Pancreas (tissue), 10 donors: Measurements from ENCODE around the gene GAB4. TPM values are rescaled to one million over a fixed set of nuclear protein-coding genes. Genes with fewer than 3 reads are reported as not detected.

ENCODE experiments used
- ATAC-seq, 4 donors: fragments of 200-7000 bp; cut with Tn5 transposase; one replicate each; pipeline versions ENCODE4 v1.8.0 to v1.9.1; 2020; ENCODE audit warnings: mild to moderate bottlenecking in 4 of 4, moderate library complexity in 4 of 4
- DNase-seq, 6 donors: peaks; one replicate each; pipeline ENCODE4 v3.0.0-alpha.2; 2020
- FAIRE-seq: peaks from 2 replicates; lab custom pipeline; 2012; peaks lifted over from hg19 to GRCh38; lab: Jason Lieb, UNC
- H3K27ac ChIP-seq, 4 donors: fragments of 200-600 bp; sonication (generic); 1 replicate in 3 of 4; 2 replicates in 1 of 4; pipeline versions ENCODE4 v1.5.0 to v1.8.0; 2020
- H3K27me3 ChIP-seq, 4 donors: fragments of 200-600 bp; one replicate each; pipeline ENCODE4 v1.8.0; 2021
- H3K36me3 ChIP-seq, 3 donors: fragments of 200-600 bp; sonication (generic) in 1 of 3; one replicate each; pipeline versions ENCODE4 v1.5.0 to v1.8.0; 2020 to 2021
- H3K4me1 ChIP-seq, 3 donors: fragments of 200-600 bp; one replicate each; pipeline ENCODE4 v1.8.0; 2021
- H3K4me3 ChIP-seq, 4 donors: fragments of 200-600 bp; sonication (generic) in 2 of 4; one replicate each; pipeline versions ENCODE4 v1.5.0 to v1.8.0; 2020 to 2021
- H3K9me3 ChIP-seq, 4 donors: fragments of 200-600 bp; one replicate each; pipeline ENCODE4 v1.8.0; 2021
- WGBS, 2 donors: extraction: QIAGEN DNeasy Blood & Tissue Kit; methylation state at CpG; one replicate each; pipeline ENCODE4 v1.1.7; 2013; 5-methylcytosine and 5-hydroxymethylcytosine counted together
- intact Hi-C, 3 donors: fragments of 100-400 bp; cut with DNase I; formaldehyde crosslinking; loops; one replicate each; pipeline versions ENCODE4 v1.11.1 to v1.14.2; 2022
- polyA plus RNA-seq, 2 donors: library from polyadenylated mRNA; stranded (reverse); fragments of 200-250 nt; gene quantifications; one replicate each; pipeline ENCODE4 v1.2.3, GENCODE V29; 2013
- total RNA-seq, 6 donors: library from RNA; stranded (reverse); fragmentation: NEBNext Ultra II Directional in 4 of 6; extraction: Animal tissue kit (Norgen Biotek cat#: 25700) in 4 of 6; gene quantifications; one replicate each; pipeline versions ENCODE4 v1.2.1 to v1.2.4, GENCODE V29; 2021 to 2023
- TF ChIP-seq, protein P1 (sequence below), 4 donors: fragments of 200-600 bp; sonication (generic) in 3 of 4; IDR thresholded peaks; one replicate each; pipeline versions ENCODE4 v1.5.0 to v1.8.0; 2021; ENCODE audit warnings: antibody characterized with exemption in 4 of 4
- donor health status: healthy with polysubstance abuse.
- donor health status: DM: no; HTN: no; CAD: no; lungs with moderate emphysema.
- donor health status: DM: no; HTN: no; CAD: no.
- donor health status: control.
- donor health status: control.
- donor health status: Bipolar disorder and iron deficiency.
- donor health status: DM: yes; HTN: yes; CAD: no.
- donor health status: DM: no; HTN: no; CAD: no.
- donor health status: DM: no; HTN: no; CAD: no.
- donor health status: DM: yes; HTN: yes; CAD: no.

Gene GAB4, protein sequence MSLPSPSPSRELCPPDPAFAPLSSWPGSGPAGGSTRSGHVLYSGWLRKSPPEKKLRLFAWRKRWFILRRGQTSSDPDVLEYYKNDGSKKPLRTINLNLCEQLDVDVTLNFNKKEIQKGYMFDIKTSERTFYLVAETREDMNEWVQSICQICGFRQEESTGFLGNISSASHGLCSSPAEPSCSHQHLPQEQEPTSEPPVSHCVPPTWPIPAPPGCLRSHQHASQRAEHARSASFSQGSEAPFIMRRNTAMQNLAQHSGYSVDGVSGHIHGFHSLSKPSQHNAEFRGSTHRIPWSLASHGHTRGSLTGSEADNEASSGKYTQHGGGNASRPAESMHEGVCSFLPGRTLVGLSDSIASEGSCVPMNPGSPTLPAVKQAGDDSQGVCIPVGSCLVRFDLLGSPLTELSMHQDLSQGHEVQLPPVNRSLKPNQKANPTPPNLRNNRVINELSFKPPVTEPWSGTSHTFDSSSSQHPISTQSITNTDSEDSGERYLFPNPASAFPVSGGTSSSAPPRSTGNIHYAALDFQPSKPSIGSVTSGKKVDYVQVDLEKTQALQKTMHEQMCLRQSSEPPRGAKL
- total RNA-seq (not detected), polyA plus RNA-seq (not detected)

DNA sequence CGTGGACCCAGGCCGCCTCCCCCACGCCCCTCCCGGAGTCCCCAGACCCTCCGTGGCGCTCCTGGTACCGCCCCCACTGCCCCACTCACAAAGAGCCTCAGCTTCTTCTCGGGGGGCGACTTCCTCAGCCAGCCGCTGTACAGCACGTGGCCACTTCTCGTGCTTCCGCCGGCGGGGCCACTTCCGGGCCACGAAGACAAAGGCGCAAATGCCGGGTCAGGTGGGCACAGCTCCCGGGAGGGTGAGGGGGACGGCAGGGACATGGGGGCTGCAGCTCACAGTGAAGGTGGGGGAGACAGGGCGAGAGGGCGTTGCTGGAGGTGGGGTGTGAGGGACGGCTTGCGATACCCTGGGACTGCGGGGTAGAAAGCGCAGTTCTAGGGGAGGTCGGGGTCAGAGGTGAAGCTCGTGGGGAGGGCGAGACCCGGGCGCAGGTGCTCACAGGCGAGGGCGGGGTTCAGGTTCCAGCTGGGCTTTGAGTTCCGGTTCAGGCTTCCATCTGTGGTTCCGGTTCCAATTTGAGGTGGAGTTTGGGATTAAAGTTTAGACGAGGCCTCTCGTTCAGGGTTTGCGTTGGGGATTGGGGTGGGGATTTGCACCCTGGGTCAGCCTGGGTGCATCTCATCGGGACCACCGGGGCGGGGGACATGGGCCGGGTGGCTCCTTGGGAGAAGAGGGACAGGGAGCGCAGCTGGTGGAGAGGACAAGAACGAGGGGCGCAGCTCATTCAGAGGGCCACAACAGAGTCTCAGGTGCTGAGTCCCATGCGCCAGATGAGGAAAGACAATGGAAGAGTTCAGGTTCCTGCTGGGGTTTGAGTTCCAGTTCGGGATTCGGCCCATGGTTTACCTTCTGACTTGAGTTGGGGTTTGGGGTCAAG lies at the start of gene GAB4:
GAB4 (minus strand) TSS at position 371 of the 880 bp plus-strand sequence; CDS start at position 263, 108 bp downstream.
- no peak within 1 kb of the TSS for H3K4me3 ChIP-seq
- FAIRE-seq (no peak), ATAC-seq (no peak), DNase-seq (no peak)
- no peak within 1 kb of the TSS for H3K27ac ChIP-seq
- intact Hi-C loops: no loop called here
- H3K4me1 ChIP-seq: no peaks in the 10 kb centered on the region
- no peaks in the 10 kb centered on the region for H3K9me3 ChIP-seq
- no peaks in the 10 kb centered on the region for H3K36me3 ChIP-seq
- H3K27me3 ChIP-seq: peaks cover 0 to 11% (median 4%) of the 10 kb centered on the region in 4 donors
- WGBS, 2 donors: 59 to 61% methylated on average over 49 of the region's 49 CpGs
- TF ChIP-seq, protein P1, sequence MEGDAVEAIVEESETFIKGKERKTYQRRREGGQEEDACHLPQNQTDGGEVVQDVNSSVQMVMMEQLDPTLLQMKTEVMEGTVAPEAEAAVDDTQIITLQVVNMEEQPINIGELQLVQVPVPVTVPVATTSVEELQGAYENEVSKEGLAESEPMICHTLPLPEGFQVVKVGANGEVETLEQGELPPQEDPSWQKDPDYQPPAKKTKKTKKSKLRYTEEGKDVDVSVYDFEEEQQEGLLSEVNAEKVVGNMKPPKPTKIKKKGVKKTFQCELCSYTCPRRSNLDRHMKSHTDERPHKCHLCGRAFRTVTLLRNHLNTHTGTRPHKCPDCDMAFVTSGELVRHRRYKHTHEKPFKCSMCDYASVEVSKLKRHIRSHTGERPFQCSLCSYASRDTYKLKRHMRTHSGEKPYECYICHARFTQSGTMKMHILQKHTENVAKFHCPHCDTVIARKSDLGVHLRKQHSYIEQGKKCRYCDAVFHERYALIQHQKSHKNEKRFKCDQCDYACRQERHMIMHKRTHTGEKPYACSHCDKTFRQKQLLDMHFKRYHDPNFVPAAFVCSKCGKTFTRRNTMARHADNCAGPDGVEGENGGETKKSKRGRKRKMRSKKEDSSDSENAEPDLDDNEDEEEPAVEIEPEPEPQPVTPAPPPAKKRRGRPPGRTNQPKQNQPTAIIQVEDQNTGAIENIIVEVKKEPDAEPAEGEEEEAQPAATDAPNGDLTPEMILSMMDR (IDR thresholded peaks at IDR 0.05): no peak

DNA sequence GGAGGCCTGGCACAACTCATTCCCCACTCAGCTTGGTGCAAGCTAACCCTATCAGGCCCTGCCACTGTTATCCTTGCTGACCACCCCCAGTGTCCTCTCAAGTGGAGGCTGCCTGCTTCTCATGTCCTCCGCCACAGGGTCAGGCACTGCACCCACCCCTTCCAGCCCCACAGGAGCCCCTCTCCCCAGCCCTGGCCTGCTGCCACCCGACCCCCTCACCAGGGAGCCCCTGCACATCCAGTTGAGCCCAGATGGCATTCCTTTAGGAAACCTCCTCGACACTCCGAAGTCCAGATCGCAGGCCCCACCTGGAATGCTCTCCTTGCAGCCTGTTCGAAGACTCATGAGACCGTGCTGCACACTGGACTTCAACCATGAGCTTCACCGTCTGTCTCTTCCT lies 48.8 kb upstream of the GAB4 start:
- WGBS, 2 donors: 66% methylated on average over 8 of the region's 8 CpGs
- Histone ChIP-seq H3K9me3 (no peaks in the 10 kb centered on the region), H3K4me1 (no peaks in the 10 kb centered on the region), H3K4me3 (no peak overlapping the region), H3K27me3 (no peaks in the 10 kb centered on the region), H3K27ac (no peak overlapping the region), H3K36me3 (no peaks in the 10 kb centered on the region)
- intact Hi-C loops: loop anchor here in 2 of 3 donors (5.0 to 10.0 kb wide), 2 partner anchors 132 to 140 kb away; no protein-coding TSS in a partner anchor
- FAIRE-seq: no peak
- no peak for ATAC-seq
- TF ChIP-seq, protein P1 (IDR thresholded peaks at IDR 0.05): no peak
- DNase-seq: no peak

DNA sequence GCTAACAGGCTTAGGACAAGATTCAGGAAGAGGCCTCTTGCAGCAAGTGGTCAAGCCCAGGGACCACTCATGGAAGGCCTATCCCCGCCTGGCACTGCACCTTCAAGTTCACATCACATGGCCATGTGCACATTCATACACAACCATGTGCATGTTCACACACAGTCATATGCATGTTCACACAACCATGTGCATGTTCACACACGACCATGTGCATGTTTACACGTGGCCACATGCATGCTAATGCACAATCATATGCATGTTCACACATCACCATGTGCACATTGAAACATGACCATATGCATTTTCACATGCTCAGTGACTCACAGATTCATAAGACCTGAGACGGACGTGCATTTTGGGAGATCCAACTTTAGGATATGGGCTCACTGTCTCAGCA lies 48.0 kb upstream of the GAB4 start:
- intact Hi-C loops: loop anchor here in 2 of 3 donors (5.0 to 10.0 kb wide), 2 partner anchors 131 to 139 kb away; no protein-coding TSS in a partner anchor
- Histone ChIP-seq H3K4me3 (no peak overlapping the region), H3K27me3 (no peaks in the 10 kb centered on the region), H3K9me3 (no peaks in the 10 kb centered on the region), H3K27ac (no peak overlapping the region), H3K4me1 (no peaks in the 10 kb centered on the region), H3K36me3 (no peaks in the 10 kb centered on the region)
- FAIRE-seq (no peak), DNase-seq (no peak), ATAC-seq (no peak)
- WGBS, 2 donors: 61 to 84% methylated on average over 5 of the region's 5 CpGs
- TF ChIP-seq, protein P1 (IDR thresholded peaks at IDR 0.05): no peak

DNA sequence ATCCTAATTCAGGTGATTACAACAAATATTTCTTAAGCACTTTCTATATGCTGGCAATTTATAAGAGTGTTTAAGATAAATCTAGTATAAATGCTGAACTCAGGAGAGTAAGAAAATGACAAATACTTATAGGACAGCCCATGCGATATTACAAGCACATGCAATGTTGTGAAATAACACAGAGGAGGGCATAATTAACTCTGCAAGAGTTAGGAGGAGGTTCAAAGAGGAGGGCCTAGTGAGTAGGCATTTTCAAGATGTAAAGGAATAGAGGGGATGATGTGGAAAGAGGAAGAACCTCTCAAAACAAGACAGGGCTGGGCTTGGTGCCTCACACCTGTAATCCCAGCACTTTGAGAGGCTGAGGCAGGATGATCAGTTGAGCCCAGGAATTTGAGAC lies 39.6 kb upstream of the GAB4 start:
- Histone ChIP-seq H3K27me3 (peaks cover 0 to 7% (median 0%) of the 10 kb centered on the region in 4 donors), H3K27ac (no peak overlapping the region), H3K9me3 (no peaks in the 10 kb centered on the region), H3K4me1 (no peaks in the 10 kb centered on the region), H3K4me3 (no peak overlapping the region), H3K36me3 (no peaks in the 10 kb centered on the region)
- FAIRE-seq (no peak), DNase-seq (no peak), ATAC-seq (no peak)
- WGBS, 2 donors: 79 to 83% methylated on average over 1 of the region's 1 CpG
- intact Hi-C loops: no loop called here
- TF ChIP-seq, protein P1 (IDR thresholded peaks at IDR 0.05): no peak
